Sciatic nerve (tissue), 2 donors: ENCODE measurements around the gene GHR. TPM values are rescaled to one million over a fixed set of nuclear protein-coding genes. Genes with fewer than 3 reads are reported as not detected.
"Not testable (repeated sequence)": the region's sequence is repeated elsewhere in the genome, so short reads cannot be mapped to it uniquely, and the experiment has no call there.

Source experiments
- ATAC-seq: fragments of 200-7000 bp; cut with Tn5 transposase; one replicate; pipeline ENCODE4 v1.9.1; 2020; ENCODE audit warnings: mild to moderate bottlenecking, moderate library complexity
- DNase-seq: peaks from one replicate; pipeline ENCODE4 v3.0.0-alpha.2; 2020; ENCODE audit warnings: low spot score
- intact Hi-C: fragments of 100-400 bp; cut with DNase I; formaldehyde crosslinking; loops from one replicate; pipeline ENCODE4 v1.14.2; 2022
- total RNA-seq: library from RNA; stranded (reverse); fragmentation: NEBNext Ultra II Directional; extraction: Animal tissue kit (Norgen Biotek cat#: 25700); gene quantifications from one replicate; pipeline ENCODE4 v1.2.1, GENCODE V29; 2021
- donor health status: DM: no; HTN: no; CAD: no.
- donor health status: DM: no; HTN: no; CAD: no.

Gene GHR
- total RNA-seq, 1 donor from 2014 or later, result 31.0 TPM

- intact Hi-C loops, ATAC-seq, DNase-seq: not testable (repeated sequence)
These were observed 236.6 kb downstream of the GHR start for GRCh38 chr5:42659869-42660268.

DNA sequence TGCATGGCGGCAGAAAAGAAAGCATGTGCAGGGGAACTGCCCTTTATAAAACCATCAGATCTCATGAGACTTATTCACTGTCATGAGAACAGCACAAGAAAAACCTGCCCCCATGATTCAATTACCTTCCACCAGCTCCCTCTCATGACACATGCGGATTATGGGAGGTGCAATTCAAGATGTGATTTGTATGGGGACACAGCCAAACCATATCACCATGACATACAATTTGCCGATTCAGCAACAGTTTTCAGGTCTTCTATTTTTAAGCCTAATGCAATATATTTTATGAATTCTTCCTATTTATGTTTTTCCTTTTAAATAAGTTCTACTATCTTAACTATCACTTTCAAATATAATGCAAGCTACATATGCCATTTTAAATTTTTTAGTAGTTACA lies 242.6 kb downstream of the GHR start:
- DNase-seq (no peak), ATAC-seq (no peak)
- intact Hi-C loops, result no loop called here

- no peak for DNase-seq
- intact Hi-C loops, result no loop called here
- ATAC-seq, result no peak
These were observed 243.6 kb downstream of the GHR start for GRCh38 chr5:42666869-42667268.

DNA sequence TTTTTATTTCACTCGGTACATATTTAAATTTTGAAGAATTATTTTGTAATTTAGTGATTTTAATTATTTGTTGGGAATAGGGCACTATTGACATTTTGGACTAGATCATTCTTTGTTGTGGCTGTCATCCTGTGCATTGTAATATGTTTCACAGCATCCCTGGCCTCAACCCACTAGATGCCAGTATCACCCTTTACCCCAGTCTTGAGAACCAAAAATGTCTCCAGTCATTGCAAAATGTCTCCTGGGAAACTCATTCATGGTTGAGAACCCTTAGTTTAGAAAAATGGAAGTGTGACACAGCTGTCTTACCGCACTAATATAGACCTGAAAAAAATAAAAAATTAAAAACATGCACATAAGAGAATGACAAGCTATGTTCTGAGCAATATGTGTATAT lies 245.0 kb downstream of the GHR start:
- no peak for DNase-seq
- ATAC-seq, result no peak
- intact Hi-C loops, result no loop called here

GRCh38 chr5:42672925-42673324 lies 249.7 kb downstream of the GHR start:
- intact Hi-C loops, result no loop called here
- no peak for DNase-seq
- no peak for ATAC-seq

- ATAC-seq (no peak), DNase-seq (no peak)
- intact Hi-C loops, result no loop called here
These were observed 252.4 kb downstream of the GHR start for GRCh38 chr5:42675602-42676001.

DNA sequence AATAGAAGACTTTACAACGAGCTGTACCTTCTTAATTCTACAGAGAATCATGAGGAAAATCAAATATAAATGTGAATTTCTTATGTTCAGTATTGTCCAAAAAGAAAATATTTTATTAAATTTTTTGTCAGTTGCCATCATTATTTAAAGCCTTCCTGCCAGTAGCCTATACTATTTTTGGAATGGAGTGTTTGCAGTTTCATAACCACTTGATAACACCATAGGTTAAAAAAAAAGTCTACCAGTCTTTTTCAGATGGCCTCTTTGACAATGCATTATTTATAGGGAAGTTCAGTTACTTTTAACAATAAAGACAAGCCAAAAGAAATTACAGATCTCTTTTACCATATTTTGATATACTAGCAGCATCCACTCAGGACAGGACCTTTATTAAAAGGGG lies 253.1 kb downstream of the GHR start:
- intact Hi-C loops, result no loop called here
- ATAC-seq (no peak), DNase-seq (no peak)

GRCh38 chr5:42677156-42677842 lies 254.1 kb downstream of the GHR start:
- intact Hi-C loops, result no loop called here
- ATAC-seq (peak; percentile 59), DNase-seq (no peak)

- intact Hi-C loops, result no loop called here
- peak; percentile 38 for ATAC-seq
- no peak for DNase-seq
These were observed 256.8 kb downstream of the GHR start for GRCh38 chr5:42680046-42680445.

- DNase-seq, intact Hi-C loops, ATAC-seq: not testable (repeated sequence)
These were observed 261.8 kb downstream of the GHR start for GRCh38 chr5:42685078-42685477.

- DNase-seq (no peak), ATAC-seq (no peak)
- intact Hi-C loops, result no loop called here
These were observed 266.2 kb downstream of the GHR start for GRCh38 chr5:42689391-42689790.

DNA sequence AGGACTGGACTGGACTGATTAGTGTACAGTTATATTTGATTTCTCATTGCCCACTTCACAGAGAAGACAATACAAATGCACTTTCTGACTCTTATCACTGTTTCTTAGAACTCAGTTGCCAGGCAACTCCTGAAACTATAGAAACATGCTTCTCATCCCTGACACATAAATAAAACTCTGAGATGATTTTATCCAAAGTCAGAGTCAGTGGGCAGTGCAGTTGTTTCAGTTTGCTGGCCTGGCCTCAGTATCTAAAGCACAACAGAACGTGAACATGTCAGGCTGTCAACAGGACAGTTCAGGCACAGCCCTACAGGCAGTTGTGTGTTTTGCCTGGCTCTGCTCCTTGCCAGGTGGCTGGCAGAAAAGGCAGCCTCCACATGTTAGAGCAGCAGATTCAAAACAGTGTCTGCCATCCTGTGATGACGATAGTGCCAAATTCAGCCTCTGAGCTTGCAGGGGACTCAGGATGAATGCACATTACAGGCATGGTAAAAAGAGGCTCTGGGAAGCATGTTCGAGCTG lies 268.2 kb downstream of the GHR start:
- no peak for DNase-seq
- intact Hi-C loops, result no loop called here
- ATAC-seq, result peak; percentile 26

GRCh38 chr5:42701351-42702059 lies 278.3 kb downstream of the GHR start:
- intact Hi-C loops, result no loop called here
- ATAC-seq (no peak), DNase-seq (no peak)

GRCh38 chr5:42703238-42703637 lies 280.0 kb downstream of the GHR start:
- intact Hi-C loops, result no loop called here
- DNase-seq (no peak), ATAC-seq (no peak)

DNA sequence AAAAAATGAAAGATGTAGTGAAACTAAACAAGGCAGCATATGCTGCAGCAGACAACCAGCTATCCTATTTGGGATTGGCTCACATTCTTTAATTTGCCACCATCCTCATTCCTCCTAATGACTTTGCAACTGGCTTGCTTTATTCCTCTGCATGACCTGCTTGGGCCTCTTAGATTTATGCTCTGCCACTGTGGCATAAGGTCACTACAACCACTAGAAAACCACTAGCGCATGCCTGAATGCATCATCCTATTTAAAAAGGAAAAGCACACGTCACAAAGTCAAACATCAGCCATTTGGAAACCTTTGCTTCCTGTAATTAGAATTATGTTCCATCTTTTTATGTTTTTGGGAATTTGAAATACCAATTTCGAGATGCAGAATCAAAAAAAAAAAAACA lies 292.5 kb downstream of the GHR start:
- ATAC-seq (no peak), DNase-seq (no peak)
- intact Hi-C loops, result no loop called here

GRCh38 chr5:42718591-42718990 lies 295.4 kb downstream of the GHR start:
- DNase-seq, result no peak
- ATAC-seq, result no peak

DNA sequence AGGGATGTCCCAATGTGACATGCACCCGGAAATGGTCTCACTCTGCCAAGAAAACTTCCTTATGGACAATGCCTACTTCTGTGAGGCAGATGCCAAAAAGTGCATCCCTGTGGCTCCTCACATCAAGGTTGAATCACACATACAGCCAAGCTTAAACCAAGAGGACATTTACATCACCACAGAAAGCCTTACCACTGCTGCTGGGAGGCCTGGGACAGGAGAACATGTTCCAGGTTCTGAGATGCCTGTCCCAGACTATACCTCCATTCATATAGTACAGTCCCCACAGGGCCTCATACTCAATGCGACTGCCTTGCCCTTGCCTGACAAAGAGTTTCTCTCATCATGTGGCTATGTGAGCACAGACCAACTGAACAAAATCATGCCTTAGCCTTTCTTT lies 295.8 kb downstream of the GHR start:
- intact Hi-C loops, result no loop called here
- ATAC-seq, result no peak
- DNase-seq, result no peak

More at GRCh38 chr5:42718591-42718990, 295.4 kb downstream of the GHR start:
- intact Hi-C loops, result no loop called here

- intact Hi-C loops, result no loop called here
- DNase-seq (no peak), ATAC-seq (no peak)
These were observed 297.0 kb downstream of the GHR start for GRCh38 chr5:42720251-42720650.

DNA sequence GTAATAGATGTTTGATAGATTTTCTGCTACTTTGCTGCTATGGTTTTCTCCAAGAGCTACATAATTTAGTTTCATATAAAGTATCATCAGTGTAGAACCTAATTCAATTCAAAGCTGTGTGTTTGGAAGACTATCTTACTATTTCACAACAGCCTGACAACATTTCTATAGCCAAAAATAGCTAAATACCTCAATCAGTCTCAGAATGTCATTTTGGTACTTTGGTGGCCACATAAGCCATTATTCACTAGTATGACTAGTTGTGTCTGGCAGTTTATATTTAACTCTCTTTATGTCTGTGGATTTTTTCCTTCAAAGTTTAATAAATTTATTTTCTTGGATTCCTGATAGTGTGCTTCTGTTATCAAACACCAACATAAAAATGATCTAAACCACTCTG lies 298.2 kb downstream of the GHR start:
- ATAC-seq, result no peak
- intact Hi-C loops, result no loop called here
- no peak for DNase-seq

DNA sequence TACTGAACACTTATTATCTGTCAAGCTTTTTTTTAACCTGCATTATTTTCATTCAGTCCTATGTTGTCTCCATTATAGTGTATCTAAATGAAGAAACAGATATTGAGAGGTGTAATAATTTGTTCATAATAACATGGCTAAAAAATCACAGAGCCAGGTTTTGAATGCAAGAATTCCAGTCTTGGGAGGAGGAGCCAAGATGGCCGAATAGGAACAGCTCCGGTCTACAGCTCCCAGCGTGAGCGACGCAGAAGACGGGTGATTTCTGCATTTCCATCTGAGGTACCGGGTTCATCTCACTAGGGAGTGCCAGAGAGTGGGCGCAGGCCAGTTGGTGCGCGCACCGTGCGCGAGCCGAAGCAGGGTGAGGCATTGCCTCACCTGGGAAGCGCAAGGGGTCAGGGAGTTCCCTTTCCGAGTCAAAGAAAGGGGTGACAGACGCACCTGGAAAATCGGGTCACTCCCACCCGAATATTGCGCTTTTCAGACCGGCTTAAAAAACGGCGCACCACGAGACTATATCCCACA lies 311.4 kb downstream of the GHR start:
- intact Hi-C loops, ATAC-seq, DNase-seq: not testable (repeated sequence)
